GM19240 (cell line): Measurements from ENCODE around the gene STAC3.

ENCODE experiments used
- DNase-seq: peaks from one replicate; pipeline ENCODE4 v3.0.0; 2011; ENCODE audit warnings: low spot score; ENCODE audit not compliant: insufficient read length

STAC3 gene

GRCh38 chr12:57223191-57224165, 27.5 kb downstream of the STAC3 start:
- no peak for DNase-seq

GRCh38 chr12:57222286-57223190, 28.4 kb downstream of the STAC3 start:
- DNase-seq = no peak

- DNase-seq = no peak
Measured at GRCh38 chr12:57221169-57221917, 29.6 kb downstream of the STAC3 start.

- DNase-seq = no peak
Measured at GRCh38 chr12:57220770-57221168, 30.2 kb downstream of the STAC3 start.

- no peak for DNase-seq
Measured at GRCh38 chr12:57219993-57220754, 30.8 kb downstream of the STAC3 start.

- DNase-seq = no peak
Measured at GRCh38 chr12:57219205-57219992, 31.6 kb downstream of the STAC3 start.

GRCh38 chr12:57218030-57218853, 32.7 kb downstream of the STAC3 start:
- no peak for DNase-seq

- DNase-seq = no peak
Measured at GRCh38 chr12:57216921-57217879, 33.8 kb downstream of the STAC3 start.

GRCh38 chr12:57216014-57216911, 34.7 kb downstream of the STAC3 start, which contains the start of gene NXPH4:
Gene NXPH4, plus strand, starts transcription at chr12:57216794. Its CDS starts 176 bp downstream, at chr12:57216970.
- no peak for DNase-seq

- peak; percentile 77 for DNase-seq
Measured at GRCh38 chr12:57215668-57216013, 35.3 kb downstream of the STAC3 start.

GRCh38 chr12:57215065-57215464, 35.9 kb downstream of the STAC3 start:
- DNase-seq = no peak

- DNase-seq = peak; percentile 87
Measured at GRCh38 chr12:57214398-57214781, 36.6 kb downstream of the STAC3 start.

- no peak for DNase-seq
Measured at GRCh38 chr12:57213763-57214397, 37.1 kb downstream of the STAC3 start.

GRCh38 chr12:57213058-57213715, 37.8 kb downstream of the STAC3 start:
- peak; percentile 99 for DNase-seq

- DNase-seq = no peak
Measured at GRCh38 chr12:57212701-57213057, 38.3 kb downstream of the STAC3 start.
